ENCODE data around the gene FRZB. TPM values are rescaled to one million over a fixed set of nuclear protein-coding genes. Genes with fewer than 3 reads are reported as not detected.

FRZB gene
- total RNA-seq, 1 experiment from 2014 or later, result 0.08 TPM

GRCh38 chr2:182910965-182911364 is 44.5 kb upstream of the FRZB start:
- Histone ChIP-seq H3K27ac (ENCODE audit: low read length) (no peak overlapping the region), H3K27me3 (ENCODE audit: control insufficient read depth, insufficient read depth, low read length) (no peaks in the 10 kb centered on the region), H3K4me3 (ENCODE audit: low read depth in 2 of 2, low read length in 2 of 2) (no peak overlapping the region), H3K9me3 (ENCODE audit: control insufficient read depth, insufficient read depth, low read depth, low read length) (no peaks in the 10 kb centered on the region), H3K36me3 (ENCODE audit: control insufficient read depth, insufficient read depth, low read length) (peaks cover 8% of the 10 kb centered on the region), H3K4me1 (ENCODE audit: control insufficient read depth, insufficient read depth, low read length) (no peaks in the 10 kb centered on the region)
- no TSS peak for BruUV-seq (replicated peaks)
- intact Hi-C loops (cut with micrococcal nuclease; ENCODE audit: unreplicated experiment), result no loop called here
- TF ChIP-seq CTCF (IDR thresholded peaks at IDR 0.05) (no peak), TCF7L2 (IDR thresholded peaks at IDR 0.05; ENCODE audit: low read depth, low read length) (no peak), SIN3A (IDR thresholded peaks at IDR 0.05; ENCODE audit: borderline replicate concordance, insufficient read depth, low read depth, low read length) (no peak), REST (IDR thresholded peaks at IDR 0.05; ENCODE audit: insufficient read depth in 1 of 2, low read depth in 2 of 2, low read length in 1 of 2) (no peak), POLR2AphosphoS5 (IDR thresholded peaks at IDR 0.05; ENCODE audit: low read depth, low read length) (no peak)
- DNase-seq (ENCODE audit: low read depth, low spot score), result no peak
- ChIA-PET POLR2A (no interaction called here), CTCF (no interaction called here)
- no peak for ATAC-seq
- in situ Hi-C loops (cut with HindIII; ENCODE audit: low pct_unique_long_range_greater_than_20kb, low sequenced_read_pairs), result no loop called here

- ChIA-PET CTCF (no interaction called here), POLR2A (no interaction called here)
- H3K4me1 ChIP-seq (ENCODE audit: control insufficient read depth, insufficient read depth, low read length), result no peaks in the 10 kb centered on the region
- H3K36me3 ChIP-seq (ENCODE audit: control insufficient read depth, insufficient read depth, low read length), result peaks cover 3% of the 10 kb centered on the region; the same call in 1 of the 2 replicates
- DNase-seq (ENCODE audit: low read depth, low spot score) (no peak), ATAC-seq (no peak)
- H3K9me3 ChIP-seq (ENCODE audit: control insufficient read depth, insufficient read depth, low read depth, low read length), result no peaks in the 10 kb centered on the region
- H3K27ac ChIP-seq (ENCODE audit: low read length), result no peak overlapping the region
- H3K4me3 ChIP-seq (ENCODE audit: low read depth in 2 of 2, low read length in 2 of 2), result no peak overlapping the region
- TF ChIP-seq POLR2AphosphoS5 (IDR thresholded peaks at IDR 0.05; ENCODE audit: low read depth, low read length) (no peak), TCF7L2 (IDR thresholded peaks at IDR 0.05; ENCODE audit: low read depth, low read length) (no peak), SIN3A (IDR thresholded peaks at IDR 0.05; ENCODE audit: borderline replicate concordance, insufficient read depth, low read depth, low read length) (no peak), REST (IDR thresholded peaks at IDR 0.05; ENCODE audit: insufficient read depth in 1 of 2, low read depth in 2 of 2, low read length in 1 of 2) (no peak), CTCF (IDR thresholded peaks at IDR 0.05) (no peak)
- no TSS peak for BruUV-seq (replicated peaks)
- no peaks in the 10 kb centered on the region for H3K27me3 ChIP-seq (ENCODE audit: control insufficient read depth, insufficient read depth, low read length)
- in situ Hi-C loops (cut with HindIII; ENCODE audit: low pct_unique_long_range_greater_than_20kb, low sequenced_read_pairs) (no loop called here), intact Hi-C loops (cut with micrococcal nuclease; ENCODE audit: unreplicated experiment) (no loop called here)
Observed at GRCh38 chr2:182907081-182907830, 40.8 kb upstream of the FRZB start.

Data from Panc1 (cell line).